HL-60 (cell line): ENCODE results near the gene RDH16.

Experiments used
- GABPA ChIP-seq: IDR thresholded peaks from 2 replicates; pipeline ENCODE4 v1.6.1; 2012; ENCODE audit warnings: low read depth
- POLR2AphosphoS5 ChIP-seq: IDR thresholded peaks from 2 replicates; pipeline ENCODE4 v1.6.1; 2012; ENCODE audit warnings: low read depth
- SPI1 ChIP-seq: IDR thresholded peaks from 2 replicates; pipeline ENCODE4 v1.6.1; 2012; ENCODE audit warnings: low read depth, mild to moderate bottlenecking, borderline replicate concordance
- TF ChIP-seq, protein P1 (sequence below): IDR thresholded peaks from one replicate; pipeline ENCODE4 v1.5.1; 2011; ENCODE audit warnings: low read length, control low read depth, inconsistent platforms; ENCODE audit not compliant: insufficient read depth
- TF ChIP-seq, protein P2 (sequence below): IDR thresholded peaks from 2 replicates; pipeline ENCODE4 v1.6.1; 2012; ENCODE audit warnings: low read depth; ENCODE audit not compliant: insufficient replicate concordance

DNA sequence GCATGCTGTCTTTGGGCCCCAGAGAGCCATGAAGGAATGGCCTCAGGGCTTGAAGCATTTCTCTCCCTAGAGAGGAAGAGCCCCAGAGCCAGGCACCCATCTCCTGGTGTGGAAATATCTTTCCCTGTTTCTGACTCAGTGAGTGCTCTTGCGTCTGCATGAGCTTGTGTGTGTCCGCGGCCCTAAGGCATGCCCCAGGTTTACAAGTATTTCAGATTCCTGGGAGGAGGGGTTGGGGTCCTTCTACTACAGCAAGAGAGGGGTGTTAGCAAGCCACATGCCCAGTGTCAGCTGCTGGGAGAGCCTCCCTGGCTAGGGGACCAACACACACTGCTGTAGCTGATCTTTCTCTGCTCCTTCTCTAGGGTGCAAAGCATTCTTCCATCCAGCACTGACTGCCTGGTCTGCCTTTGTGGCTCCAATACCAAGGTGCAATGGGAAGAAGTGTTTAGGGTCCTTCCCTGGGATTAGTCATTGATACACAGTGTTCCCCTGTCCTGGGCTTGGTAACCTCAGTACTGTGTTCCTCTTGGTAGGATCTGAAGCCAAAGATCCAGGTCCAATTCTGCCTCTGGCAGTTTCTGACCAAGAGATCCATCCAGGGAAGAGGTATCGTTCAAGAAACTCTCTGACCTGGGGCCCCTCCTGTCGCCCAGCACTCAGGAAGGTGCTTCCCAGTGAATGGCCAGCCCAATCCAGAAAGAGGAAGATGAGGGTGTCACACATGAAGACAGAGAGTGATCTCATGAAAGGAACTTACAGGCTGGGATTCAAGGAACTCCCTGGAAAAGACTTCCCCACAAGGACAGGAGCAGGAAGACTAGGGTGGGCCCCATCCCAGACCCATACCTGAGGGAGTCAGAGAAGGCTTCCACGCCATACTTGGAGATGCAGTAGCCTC, 3.1 kb downstream of the RDH16 start:
- TF ChIP-seq, protein P1, sequence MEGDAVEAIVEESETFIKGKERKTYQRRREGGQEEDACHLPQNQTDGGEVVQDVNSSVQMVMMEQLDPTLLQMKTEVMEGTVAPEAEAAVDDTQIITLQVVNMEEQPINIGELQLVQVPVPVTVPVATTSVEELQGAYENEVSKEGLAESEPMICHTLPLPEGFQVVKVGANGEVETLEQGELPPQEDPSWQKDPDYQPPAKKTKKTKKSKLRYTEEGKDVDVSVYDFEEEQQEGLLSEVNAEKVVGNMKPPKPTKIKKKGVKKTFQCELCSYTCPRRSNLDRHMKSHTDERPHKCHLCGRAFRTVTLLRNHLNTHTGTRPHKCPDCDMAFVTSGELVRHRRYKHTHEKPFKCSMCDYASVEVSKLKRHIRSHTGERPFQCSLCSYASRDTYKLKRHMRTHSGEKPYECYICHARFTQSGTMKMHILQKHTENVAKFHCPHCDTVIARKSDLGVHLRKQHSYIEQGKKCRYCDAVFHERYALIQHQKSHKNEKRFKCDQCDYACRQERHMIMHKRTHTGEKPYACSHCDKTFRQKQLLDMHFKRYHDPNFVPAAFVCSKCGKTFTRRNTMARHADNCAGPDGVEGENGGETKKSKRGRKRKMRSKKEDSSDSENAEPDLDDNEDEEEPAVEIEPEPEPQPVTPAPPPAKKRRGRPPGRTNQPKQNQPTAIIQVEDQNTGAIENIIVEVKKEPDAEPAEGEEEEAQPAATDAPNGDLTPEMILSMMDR: no peak
- TF ChIP-seq POLR2AphosphoS5 (no peak), GABPA (no peak), SPI1 (no peak)
- TF ChIP-seq, protein P2, sequence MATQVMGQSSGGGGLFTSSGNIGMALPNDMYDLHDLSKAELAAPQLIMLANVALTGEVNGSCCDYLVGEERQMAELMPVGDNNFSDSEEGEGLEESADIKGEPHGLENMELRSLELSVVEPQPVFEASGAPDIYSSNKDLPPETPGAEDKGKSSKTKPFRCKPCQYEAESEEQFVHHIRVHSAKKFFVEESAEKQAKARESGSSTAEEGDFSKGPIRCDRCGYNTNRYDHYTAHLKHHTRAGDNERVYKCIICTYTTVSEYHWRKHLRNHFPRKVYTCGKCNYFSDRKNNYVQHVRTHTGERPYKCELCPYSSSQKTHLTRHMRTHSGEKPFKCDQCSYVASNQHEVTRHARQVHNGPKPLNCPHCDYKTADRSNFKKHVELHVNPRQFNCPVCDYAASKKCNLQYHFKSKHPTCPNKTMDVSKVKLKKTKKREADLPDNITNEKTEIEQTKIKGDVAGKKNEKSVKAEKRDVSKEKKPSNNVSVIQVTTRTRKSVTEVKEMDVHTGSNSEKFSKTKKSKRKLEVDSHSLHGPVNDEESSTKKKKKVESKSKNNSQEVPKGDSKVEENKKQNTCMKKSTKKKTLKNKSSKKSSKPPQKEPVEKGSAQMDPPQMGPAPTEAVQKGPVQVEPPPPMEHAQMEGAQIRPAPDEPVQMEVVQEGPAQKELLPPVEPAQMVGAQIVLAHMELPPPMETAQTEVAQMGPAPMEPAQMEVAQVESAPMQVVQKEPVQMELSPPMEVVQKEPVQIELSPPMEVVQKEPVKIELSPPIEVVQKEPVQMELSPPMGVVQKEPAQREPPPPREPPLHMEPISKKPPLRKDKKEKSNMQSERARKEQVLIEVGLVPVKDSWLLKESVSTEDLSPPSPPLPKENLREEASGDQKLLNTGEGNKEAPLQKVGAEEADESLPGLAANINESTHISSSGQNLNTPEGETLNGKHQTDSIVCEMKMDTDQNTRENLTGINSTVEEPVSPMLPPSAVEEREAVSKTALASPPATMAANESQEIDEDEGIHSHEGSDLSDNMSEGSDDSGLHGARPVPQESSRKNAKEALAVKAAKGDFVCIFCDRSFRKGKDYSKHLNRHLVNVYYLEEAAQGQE: no peak
